HG02943 (cell line): ENCODE results near the gene IKBKG.
"Not testable (repeated sequence)": the region's sequence is repeated elsewhere in the genome, so short reads cannot be mapped to it uniquely, and the experiment has no call there.

Experiments used
- ATAC-seq: cut with Tn5 transposase; IDR thresholded peaks from one replicate; pipeline ENCODE4 v1.9.1; 2021; ENCODE audit warnings: mild to moderate bottlenecking, low read depth, moderate library complexity; ENCODE audit not compliant: unreplicated experiment

Gene IKBKG

GRCh38 chrX:154602226-154602625, 54.8 kb downstream of the IKBKG start:
- no peak for ATAC-seq

- ATAC-seq: no peak
Observed at GRCh38 chrX:154602766-154603437, 55.5 kb downstream of the IKBKG start.

DNA sequence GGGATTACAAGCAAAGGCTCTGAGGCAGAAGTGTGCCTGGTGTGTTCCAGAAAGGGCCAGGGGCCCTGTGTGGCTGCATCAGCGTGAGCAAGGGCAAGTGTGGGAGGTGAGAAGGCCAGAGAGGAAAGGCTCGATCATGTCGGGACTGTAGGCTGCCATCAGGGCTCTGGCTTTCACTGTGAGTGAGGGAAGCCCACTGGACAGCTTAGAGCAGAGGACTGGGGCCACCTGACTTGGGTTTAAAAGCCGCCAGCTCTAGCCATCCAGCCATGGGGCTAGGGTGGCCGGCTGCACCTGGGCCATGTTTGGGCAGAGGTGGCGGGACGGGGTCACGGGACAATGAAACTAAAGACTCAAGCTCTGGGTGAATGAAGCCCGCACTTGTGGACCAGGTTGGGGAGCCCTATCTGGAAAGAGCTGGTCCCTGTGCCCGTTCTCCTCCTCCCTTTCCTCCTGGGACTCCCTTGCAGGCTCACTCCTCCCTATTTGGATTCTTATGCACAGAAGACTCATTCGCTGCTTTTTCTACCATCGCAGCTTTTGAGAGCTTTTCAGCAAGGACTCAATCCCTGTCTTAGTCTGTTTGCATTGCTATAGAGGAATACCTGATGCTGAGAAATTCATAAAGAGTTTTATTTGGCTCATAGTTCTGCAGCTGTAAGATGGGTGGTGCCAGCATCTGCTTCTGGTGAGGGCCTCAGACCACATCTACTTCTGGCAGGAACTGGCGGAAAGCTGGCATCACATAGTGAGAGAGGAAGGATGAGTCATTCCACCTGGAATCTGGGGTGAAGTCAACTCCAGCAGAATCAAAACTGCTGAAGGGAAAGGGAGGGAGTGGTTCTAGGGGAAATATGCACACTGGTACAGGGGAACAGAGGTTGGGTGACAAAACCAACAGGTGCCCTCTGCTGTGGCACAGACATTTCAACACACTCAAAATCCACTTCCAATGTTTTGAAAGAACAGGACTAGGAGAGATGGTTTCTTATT, 56.3 kb downstream of the IKBKG start:
- ATAC-seq: no peak

- no peak for ATAC-seq
Observed at GRCh38 chrX:154605566-154605965, 58.1 kb downstream of the IKBKG start.

DNA sequence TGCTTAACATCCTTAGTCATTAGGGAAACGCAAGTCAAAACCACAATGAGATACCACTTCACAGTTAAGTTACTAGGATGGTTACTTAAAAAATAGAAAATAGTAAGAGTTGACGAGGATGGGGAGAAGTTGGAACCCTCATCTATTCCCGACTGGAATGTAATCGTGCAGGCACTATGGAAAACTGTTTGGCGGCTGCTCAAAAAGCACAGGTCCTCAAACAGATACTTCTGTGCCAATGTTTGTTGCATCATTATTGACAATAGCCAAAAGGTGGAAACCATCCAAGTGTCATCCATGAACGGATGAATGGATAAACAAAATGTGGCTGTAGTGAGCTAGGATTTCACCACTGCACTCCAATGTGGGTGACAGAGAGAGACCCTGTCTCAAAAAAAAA, 60.0 kb downstream of the IKBKG start:
- ATAC-seq: no peak

- ATAC-seq: not testable (repeated sequence)
Observed at GRCh38 chrX:154607976-154608375, 60.6 kb downstream of the IKBKG start.

- not testable (repeated sequence) for ATAC-seq
Observed at GRCh38 chrX:154608823-154609222, 61.4 kb downstream of the IKBKG start.

DNA sequence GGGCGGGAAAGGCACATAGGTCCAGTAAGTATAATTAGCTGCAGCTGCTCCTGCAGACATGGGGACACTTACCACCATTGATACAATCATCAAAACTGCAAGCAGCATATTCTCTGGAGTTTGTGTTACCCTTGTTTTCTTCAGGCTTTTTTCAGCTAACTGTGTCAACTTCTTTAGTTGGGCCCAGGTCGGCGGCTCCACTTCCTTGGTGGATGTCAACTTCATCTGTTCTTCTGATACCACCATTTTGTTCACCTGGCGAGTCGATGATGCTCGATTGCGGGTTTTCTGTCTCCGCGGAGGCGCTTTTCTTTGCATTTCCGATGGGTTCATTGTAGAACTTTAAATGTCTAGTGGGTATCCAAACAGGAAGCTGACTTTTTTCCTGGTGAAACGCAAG, 63.7 kb downstream of the IKBKG start:
- not testable (repeated sequence) for ATAC-seq

DNA sequence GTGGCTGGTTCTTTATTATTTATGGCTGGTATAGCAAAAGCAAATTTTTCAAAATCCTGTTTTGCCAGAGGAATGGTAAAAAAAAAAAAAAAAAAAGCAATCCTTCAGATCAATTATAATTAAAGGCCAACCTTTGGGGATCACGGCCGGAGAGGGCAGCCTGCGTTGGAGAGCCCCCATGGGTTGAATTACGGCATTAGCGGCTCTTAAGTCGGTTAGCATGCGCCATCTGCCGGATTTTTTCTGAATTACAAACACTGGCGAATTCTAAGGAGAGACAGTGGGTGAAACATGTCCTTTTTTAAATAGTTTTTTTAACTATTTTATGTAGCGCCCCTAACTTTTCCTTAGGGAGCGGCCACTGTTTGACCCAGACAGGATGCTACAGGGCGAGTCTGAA, 66.2 kb downstream of the IKBKG start:
- not testable (repeated sequence) for ATAC-seq
